GM21515 (cell line): ENCODE data around the gene BAHCC1.

Source experiments
- ATAC-seq: cut with Tn5 transposase; IDR thresholded peaks from one replicate; pipeline ENCODE4 v1.9.1; 2021; ENCODE audit not compliant: unreplicated experiment

The BAHCC1 gene

DNA sequence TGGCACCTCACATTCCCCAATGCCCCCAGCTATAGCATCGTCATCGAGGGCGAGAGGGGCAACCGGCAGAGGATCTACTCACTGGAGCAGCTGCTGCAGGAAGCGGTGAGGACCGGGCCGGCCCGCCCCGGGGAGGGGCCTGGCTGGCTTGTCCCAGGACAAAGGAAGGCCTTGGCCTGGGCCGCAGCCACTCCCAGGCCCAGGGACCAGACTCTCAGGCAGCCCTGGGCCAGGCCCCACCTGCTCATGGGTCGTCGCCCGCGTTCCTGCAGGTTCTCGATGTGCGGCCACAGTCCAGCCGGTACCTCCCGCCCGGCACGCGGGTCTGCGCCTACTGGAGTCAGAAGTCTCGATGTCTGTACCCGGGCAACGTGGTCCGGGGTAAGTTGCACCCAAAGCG, 64.0 kb downstream of the BAHCC1 start:
- no peak for ATAC-seq

DNA sequence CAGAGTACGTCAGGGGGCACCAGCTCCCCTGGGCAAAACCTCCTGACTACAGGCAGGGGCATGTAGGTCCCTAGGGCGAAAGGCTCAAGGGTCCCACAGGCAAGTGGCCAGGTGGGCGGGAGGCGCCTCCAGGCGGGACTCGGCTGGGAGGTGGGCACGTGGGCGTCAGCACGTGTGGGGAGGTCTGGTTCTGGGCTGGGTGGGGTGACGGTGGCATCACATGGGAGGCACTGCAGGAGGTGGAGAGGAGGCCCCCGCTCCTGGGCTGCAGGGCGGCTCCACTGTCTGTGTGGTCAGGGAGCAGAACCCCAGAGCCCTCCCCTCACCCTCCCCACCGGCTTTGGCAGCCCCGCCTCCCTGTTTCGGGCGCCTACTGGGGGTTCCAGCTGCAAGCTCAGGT, 64.6 kb downstream of the BAHCC1 start:
- ATAC-seq: no peak

DNA sequence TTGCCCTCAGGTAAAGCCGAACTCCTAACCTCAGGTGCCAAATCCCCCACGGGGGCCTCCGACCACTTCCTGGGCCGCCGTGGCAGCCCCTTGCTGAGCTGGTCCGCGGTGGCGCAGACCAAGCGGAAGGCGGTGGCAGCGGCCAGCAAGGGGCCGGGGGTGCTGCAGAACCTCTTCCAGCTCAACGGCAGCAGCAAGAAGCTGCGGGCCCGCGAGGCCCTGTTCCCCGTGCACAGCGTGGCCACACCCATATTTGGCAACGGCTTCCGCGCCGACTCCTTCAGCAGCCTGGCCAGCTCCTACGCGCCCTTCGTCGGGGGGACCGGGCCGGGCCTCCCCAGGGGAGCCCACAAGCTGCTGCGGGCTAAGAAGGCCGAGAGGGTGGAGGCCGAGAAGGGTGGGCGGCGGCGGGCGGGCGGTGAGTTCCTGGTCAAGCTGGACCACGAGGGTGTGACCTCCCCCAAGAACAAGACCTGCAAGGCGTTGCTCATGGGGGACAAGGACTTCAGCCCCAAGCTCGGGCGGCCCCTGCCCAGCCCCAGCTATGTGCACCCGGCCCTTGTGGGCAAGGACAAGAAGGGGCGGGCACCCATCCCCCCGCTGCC, 65.7 kb downstream of the BAHCC1 start:
- ATAC-seq: no peak

GRCh38 chr17:81461607-81462500, 66.6 kb downstream of the BAHCC1 start:
- no peak for ATAC-seq

DNA sequence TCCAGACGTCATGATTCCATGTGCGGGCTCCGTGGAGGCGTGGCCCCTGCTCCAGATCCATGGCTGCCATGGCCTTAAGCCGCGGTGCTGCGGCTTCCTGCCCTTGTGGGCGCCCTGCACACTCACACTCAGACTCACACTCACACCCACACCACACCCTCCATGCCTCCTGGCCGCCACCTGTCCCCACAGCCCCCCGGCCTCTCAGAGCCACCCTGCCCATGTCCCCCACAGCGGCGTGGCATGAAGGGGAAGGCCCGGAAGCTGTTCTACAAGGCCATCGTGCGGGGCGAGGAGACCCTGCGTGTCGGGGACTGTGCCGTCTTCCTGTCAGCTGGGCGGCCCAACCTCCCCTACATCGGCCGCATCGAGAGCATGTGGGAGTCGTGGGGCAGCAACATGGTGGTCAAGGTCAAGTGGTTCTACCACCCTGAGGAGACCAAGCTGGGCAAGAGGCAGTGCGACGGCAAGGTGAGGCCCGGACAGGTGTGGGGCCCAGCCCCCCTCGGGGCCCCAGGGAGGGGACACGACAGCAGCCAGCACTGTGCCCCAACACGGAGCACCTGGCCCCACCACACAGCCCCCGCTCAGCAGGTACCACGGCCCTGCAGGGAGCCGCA, 67.4 kb downstream of the BAHCC1 start:
- no peak for ATAC-seq

DNA sequence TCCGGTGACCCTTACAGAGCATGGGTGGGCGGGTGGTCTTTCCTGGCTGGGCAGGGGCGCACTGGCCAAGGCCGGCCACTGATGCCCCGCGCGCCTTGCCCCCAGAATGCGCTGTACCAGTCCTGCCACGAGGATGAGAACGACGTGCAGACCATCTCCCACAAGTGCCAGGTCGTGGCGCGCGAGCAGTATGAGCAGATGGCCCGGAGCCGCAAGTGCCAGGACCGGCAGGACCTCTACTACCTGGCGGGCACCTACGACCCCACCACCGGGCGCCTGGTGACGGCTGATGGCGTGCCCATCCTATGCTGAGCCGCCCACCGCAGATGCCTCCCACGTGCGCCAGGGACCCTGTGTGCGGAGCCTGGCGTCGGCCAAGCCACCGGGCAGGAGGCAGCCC, 68.2 kb downstream of the BAHCC1 start:
- no peak for ATAC-seq

DNA sequence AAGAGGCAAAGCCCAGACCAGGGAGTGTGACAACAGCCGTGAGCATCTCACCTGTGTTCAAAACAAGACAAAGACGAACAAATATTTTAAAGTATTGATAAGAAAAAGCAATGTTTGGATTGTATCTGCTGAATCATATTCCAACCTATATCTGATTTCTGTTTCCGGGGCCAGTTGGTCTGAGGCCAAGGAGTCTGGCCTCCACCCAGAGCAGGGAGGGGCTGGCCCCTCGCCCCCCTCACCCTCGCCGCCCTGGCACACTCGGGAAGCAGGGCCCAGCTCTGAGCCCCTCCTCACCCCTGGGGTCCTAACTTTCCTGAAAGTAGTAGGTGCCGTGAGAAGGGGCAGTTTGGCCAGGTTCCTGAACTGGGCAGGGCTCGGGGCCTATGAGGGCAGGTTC, 69.3 kb downstream of the BAHCC1 start:
- no peak for ATAC-seq

- no peak for ATAC-seq
These were observed 70.7 kb downstream of the BAHCC1 start for GRCh38 chr17:81465910-81466309.

- no peak for ATAC-seq
These were observed 71.6 kb downstream of the BAHCC1 start for GRCh38 chr17:81466564-81467472.

GRCh38 chr17:81468111-81468769, 73.0 kb downstream of the BAHCC1 start:
- no peak for ATAC-seq

DNA sequence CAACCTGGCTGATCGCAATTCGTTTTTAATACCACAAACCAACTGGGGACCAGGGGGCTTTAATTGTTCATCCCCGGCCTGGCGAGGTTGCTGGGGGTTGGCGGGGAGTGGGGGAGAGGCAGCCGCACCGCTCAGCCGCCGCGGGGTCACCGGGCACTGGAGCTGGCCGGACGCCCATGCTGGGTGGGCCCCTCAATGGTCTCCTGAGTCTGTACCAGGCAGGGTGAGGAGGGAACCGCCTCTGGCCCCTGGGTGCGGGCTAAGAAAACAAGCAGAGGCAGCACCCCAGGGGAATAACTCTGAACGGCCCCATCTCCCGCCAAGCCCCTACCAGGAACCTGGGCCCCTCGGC, 73.5 kb downstream of the BAHCC1 start:
- no peak for ATAC-seq

GRCh38 chr17:81469266-81469665, 74.0 kb downstream of the BAHCC1 start:
- no peak for ATAC-seq

GRCh38 chr17:81470270-81470943, 75.2 kb downstream of the BAHCC1 start:
- no peak for ATAC-seq

- no peak for ATAC-seq
These were observed 75.9 kb downstream of the BAHCC1 start for GRCh38 chr17:81470944-81471817.

GRCh38 chr17:81471818-81472456, 76.7 kb downstream of the BAHCC1 start:
- no peak for ATAC-seq

DNA sequence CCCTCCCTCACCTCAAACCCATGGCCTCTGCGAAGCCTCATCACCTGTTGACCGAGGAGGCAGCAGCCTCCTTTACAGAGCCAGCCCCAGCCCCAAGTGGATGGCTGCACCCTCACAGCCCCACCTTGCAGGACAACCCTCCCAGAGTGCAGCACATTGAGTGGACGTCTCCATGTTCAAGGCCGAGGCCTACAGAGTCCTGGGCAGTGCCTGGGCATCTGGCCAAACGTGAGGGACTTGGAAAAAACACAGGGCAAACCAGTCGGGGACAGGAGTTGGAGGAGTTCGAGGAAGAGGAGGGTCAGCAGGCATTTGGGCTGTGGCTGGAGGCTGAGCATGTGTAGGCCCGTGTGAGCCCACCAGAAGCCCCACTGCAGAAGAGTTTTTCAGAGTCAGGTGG, 77.8 kb downstream of the BAHCC1 start:
- no peak for ATAC-seq

- ATAC-seq: no peak
These were observed 79.7 kb downstream of the BAHCC1 start for GRCh38 chr17:81474958-81475357.

- ATAC-seq: no peak
These were observed 80.8 kb downstream of the BAHCC1 start for GRCh38 chr17:81476097-81476496.

GRCh38 chr17:81476635-81477034, 81.4 kb downstream of the BAHCC1 start:
- no peak for ATAC-seq
